ENCODE data around the gene DRC7. TPM values are rescaled to one million over a fixed set of nuclear protein-coding genes. Genes with fewer than 3 reads are reported as not detected.

Gene DRC7
- total RNA-seq, 1 donor from 2014 or later = 7.4 TPM

GRCh38 chr16:57762365-57763040 is 67.9 kb downstream of the DRC7 start:
- Mint-ChIP-seq H3K27me3 (no peaks in the 10 kb centered on the region), H3K4me1 (ENCODE audit: unreplicated experiment) (peaks cover 12% of the 10 kb centered on the region), H3K4me3 (no peak overlapping the region), H3K27ac (peak overlapping the region; percentile 61), H3K9me3 (no peaks in the 10 kb centered on the region), H3K36me3 (peaks cover 6% of the 10 kb centered on the region)
- TF ChIP-seq CTCF (conservative IDR thresholded peaks at IDR 0.05) = no peak
- no peak for DNase-seq (ENCODE audit: extremely low spot score, unreplicated experiment)

- peak overlapping the region; percentile 61 for H3K27ac Mint-ChIP-seq
- H3K36me3 Mint-ChIP-seq = peaks cover 6% of the 10 kb centered on the region
- peaks cover 12% of the 10 kb centered on the region for H3K4me1 Mint-ChIP-seq (ENCODE audit: unreplicated experiment)
- H3K27me3 Mint-ChIP-seq = no peaks in the 10 kb centered on the region
- no peak for TF ChIP-seq CTCF (conservative IDR thresholded peaks at IDR 0.05)
- H3K4me3 Mint-ChIP-seq = no peak overlapping the region
- DNase-seq (ENCODE audit: extremely low spot score, unreplicated experiment) = no peak
- no peaks in the 10 kb centered on the region for H3K9me3 Mint-ChIP-seq
Measured at GRCh38 chr16:57763285-57764005, 68.8 kb downstream of the DRC7 start.

GRCh38 chr16:57764006-57764340 is 69.4 kb downstream of the DRC7 start:
- Mint-ChIP-seq H3K36me3 (peaks cover 6% of the 10 kb centered on the region), H3K4me3 (no peak overlapping the region), H3K4me1 (ENCODE audit: unreplicated experiment) (peaks cover 12% of the 10 kb centered on the region), H3K9me3 (no peaks in the 10 kb centered on the region), H3K27me3 (no peaks in the 10 kb centered on the region), H3K27ac (no peak overlapping the region)
- TF ChIP-seq CTCF (conservative IDR thresholded peaks at IDR 0.05) = no peak
- no peak for DNase-seq (ENCODE audit: extremely low spot score, unreplicated experiment)

GRCh38 chr16:57764341-57765159 is 69.9 kb downstream of the DRC7 start:
- H3K27ac Mint-ChIP-seq = no peak overlapping the region
- no peak overlapping the region for H3K4me3 Mint-ChIP-seq
- H3K4me1 Mint-ChIP-seq (ENCODE audit: unreplicated experiment) = peaks cover 12% of the 10 kb centered on the region
- no peak for DNase-seq (ENCODE audit: extremely low spot score, unreplicated experiment)
- no peaks in the 10 kb centered on the region for H3K27me3 Mint-ChIP-seq
- no peaks in the 10 kb centered on the region for H3K9me3 Mint-ChIP-seq
- peaks cover 6% of the 10 kb centered on the region for H3K36me3 Mint-ChIP-seq
- TF ChIP-seq CTCF (conservative IDR thresholded peaks at IDR 0.05) = no peak

GRCh38 chr16:57765160-57765728 is 70.6 kb downstream of the DRC7 start:
- no peak overlapping the region for H3K27ac Mint-ChIP-seq
- no peaks in the 10 kb centered on the region for H3K9me3 Mint-ChIP-seq
- H3K36me3 Mint-ChIP-seq = peaks cover 6% of the 10 kb centered on the region
- DNase-seq (ENCODE audit: extremely low spot score, unreplicated experiment) = no peak
- TF ChIP-seq CTCF (conservative IDR thresholded peaks at IDR 0.05) = no peak
- H3K4me1 Mint-ChIP-seq (ENCODE audit: unreplicated experiment) = peaks cover 7% of the 10 kb centered on the region
- H3K4me3 Mint-ChIP-seq = no peak overlapping the region
- no peaks in the 10 kb centered on the region for H3K27me3 Mint-ChIP-seq
